HG03108 (cell line): ENCODE data around the gene SETMAR.

ENCODE experiments used
- ATAC-seq: cut with Tn5 transposase; IDR thresholded peaks from one replicate; pipeline ENCODE4 v1.9.1; 2021; ENCODE audit warnings: moderate library complexity; ENCODE audit not compliant: unreplicated experiment

The SETMAR gene

DNA sequence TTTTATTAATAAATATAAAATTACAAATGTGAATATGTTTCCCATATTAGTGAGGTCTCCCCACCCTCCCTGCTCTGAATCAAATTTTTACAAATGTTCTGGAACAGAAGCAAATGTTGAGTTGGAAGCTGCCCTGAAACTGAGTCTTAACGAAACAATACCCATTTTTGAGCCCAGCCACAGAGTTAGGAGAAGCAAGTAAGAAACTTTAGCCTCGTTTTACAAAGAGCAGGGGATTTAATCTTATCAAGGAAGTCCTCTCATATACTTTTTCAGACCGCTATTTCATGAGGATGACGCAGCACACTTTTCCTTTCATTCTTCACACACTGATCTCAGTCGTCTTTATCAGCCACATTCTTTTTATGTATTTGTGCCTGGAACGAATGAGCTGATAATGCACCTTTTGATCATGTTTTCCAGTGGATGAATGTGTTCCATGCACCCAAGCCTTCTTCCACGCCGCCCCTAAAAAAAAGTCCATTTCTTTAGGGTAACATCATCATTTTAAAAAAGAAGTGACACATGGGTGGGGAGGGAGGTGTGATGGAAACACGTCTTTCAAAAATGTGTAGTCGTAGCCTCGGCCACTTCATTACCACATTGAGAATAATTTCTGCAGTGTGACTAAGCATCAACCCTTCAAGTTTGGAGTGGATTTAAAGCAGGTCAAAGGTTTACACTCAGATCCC is 48.1 kb downstream of the SETMAR start:
- ATAC-seq: peak; percentile 36

DNA sequence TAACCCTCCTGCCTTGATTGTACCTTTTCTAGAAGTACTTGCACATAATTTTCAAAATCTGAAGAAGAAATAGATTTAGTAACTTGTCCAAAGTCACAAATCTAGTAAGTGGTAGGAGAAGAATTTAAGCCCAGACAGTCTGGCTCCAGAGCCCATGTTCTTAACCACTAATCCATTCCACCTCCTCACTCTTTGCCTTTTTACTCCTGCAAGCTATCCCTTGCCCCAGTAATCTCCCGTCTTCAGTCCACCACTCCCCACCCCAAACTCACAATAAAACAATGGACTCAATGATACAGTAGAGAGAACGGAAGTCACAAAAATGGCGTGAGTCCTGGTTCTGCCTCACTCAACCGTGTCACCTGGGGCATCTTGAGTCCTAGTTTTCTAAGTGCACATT is 48.7 kb downstream of the SETMAR start:
- no peak for ATAC-seq

DNA sequence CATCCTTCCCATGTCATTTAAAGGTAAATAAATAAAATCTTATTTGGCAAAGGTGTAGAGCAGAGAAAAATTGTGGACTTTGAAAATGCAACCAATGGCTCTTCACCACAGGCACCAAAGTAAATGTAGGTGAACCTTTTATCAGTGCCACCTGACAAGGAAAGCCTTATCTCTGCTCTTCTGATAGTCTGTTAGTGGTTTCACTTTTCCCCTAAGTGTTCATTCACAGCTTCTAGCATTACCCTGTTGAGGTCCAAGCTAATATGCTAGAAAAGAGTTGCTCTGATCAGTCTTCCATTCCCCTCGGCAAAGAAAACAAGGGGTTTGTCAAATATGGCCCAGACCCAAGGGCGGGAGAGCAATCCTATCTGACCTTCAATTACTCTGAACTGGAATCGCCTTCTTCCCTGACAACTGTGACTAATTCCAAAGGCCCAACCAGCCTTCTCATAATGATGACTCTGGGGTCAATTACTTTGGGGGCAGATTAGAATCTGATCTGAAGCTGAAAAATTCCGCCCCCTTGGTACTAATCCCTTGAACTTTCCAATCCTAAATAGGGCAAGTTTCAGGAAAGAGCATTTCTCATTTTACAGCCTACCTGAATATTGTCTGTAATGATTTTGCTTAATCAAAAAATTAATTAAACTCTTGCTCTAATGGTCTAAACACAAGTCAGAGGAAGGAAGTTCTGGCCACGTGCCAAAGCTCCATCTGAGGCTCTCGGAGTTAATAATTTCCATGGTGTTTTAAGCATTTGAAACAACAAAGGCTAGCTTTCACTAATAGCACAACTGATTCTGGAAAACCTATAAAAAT is 52.4 kb downstream of the SETMAR start:
- ATAC-seq: no peak

DNA sequence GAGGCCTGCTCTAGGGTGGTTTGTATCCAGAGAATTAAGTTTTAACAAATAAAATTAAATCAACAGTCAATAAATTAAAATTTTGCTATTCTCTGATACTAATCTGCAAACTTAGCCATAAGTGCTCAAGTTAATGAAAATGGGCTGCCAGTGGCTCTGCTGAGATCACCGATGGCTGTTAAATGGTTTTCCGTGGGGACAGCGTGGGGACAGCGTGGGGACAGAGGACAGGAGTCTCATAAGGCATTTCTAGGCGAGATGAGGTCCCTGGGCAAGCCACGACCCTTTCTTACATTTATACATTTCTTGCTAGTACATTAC is 53.0 kb downstream of the SETMAR start:
- ATAC-seq: no peak

DNA sequence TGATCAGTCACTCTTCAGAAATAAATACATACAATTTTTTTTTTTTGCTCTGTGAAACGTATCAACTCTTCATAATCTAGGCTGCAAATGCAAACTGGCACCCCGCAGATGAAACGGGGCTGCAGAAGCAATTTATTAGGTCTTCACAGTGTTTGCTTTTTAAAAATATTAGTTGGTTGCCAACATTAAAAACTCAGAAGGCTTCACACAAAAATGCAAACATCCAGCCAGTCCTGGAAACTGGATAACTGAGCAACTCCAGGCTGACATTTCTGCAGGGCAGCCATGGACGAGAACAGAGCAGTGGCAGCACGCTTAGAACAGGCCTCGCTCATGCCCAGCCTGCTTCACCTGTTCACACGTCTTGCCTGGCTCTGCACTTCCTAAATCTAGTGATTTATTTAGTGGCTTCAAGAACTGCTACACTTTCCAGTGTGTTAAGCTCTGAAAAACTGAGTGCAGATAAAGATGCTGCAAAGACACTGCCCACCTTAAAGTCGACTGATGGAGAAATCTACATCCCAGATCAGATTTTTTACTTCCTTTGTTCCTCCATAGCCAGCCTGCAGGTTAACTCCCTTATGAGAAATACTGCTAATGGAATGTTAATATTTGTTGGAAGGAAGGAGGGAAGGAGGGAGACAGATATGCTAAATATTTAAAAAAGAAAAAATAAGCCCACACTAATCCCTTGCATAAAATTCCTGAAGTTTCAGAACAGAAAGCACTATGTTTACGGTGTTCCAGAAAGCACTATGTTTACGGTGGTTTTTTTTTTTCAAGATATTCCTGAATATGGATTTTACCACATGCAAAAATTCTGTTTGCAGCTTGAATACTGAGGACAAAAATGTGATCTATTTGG is 53.6 kb downstream of the SETMAR start:
- no peak for ATAC-seq

DNA sequence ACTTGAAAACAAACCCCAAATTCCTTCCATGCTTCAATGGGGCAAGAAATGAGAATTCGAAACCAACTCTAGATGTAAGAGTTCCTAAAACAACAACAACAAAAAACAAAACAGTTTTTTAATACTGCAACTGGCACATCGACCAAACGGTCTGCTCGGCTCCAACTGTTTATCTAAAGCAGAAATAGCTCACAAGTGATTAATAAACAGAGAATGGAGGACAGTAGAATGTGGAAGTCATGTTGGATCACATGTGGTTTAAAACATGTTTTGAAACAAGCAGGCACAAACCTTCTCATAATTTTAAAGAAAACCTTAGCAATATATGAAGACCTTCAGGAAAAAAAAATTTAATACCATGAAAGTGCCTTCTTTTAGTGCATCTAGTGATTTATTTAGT is 55.1 kb downstream of the SETMAR start:
- no peak for ATAC-seq

DNA sequence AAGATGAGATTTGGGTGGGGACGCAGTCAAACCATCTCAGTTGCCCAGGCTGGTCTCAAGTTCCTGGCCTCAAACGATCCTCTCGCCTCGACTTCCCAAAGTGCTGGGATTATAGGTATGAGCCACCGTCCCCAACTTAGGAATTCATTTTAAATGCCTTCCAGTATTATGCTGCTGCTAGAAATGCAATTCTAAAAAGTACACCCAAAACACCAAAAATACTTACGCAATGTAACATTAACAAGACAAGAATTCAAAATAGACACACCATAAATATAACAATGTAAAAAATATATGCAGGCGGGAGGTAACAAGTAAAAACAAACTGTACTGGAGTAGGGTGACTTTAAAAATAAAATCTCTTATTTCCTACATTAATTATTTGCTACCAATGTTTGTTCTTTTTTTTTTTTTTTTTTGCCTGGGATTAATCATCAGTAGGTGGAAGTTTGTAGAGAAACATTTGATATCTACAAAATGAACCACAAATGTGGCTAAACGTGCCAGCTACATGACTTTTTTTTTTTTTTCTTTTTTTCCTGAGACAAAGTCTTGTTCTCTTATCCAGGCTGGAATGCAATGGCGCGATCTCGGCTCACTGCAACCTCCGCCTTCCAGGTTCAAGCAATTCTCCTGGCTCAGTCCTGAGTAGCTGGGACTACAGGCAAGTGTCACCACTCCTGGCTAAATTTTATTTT is 56.8 kb downstream of the SETMAR start:
- no peak for ATAC-seq

DNA sequence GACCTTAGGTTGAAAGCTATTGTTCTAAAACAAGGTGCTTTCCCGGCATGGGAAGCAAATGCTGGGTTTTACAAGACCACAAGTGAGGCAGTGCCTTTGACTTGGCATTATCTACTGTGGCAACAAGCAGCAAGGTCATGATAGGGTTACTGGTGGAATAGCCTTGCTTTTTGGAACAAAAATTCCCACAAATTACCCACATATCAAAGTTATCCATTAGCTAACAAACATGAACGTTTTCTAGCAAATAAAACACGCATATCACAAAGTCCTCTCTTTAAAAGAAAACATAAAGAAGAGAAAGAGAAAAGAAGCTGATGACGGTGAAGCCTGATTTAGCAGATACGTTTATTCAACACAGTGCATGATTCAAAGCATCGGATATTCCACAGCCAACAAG is 57.6 kb downstream of the SETMAR start:
- no peak for ATAC-seq

DNA sequence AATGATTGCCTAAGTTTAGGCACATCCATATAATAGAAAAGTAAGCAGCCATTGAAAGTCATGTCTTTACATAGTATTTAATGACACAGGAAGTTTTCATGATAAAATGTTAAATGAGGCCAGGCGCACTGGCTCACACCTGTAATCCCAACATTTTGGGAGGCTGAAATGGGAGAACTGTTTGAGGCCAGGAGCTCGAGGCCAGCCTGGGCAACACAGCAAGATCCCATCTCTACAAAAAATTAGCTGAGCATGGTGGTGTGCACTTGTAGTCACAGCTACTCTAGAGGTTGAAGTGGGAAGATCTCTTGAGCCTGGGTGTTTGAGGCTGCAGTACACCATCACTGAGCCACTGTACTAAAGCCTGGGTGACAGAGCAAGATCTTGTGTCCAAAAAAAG is 59.4 kb downstream of the SETMAR start:
- ATAC-seq: no peak
